Measurements from ENCODE around the gene DLL4. TPM values are rescaled to one million over a fixed set of nuclear protein-coding genes. Genes with fewer than 3 reads are reported as not detected.

Gene DLL4
- total RNA-seq, 2 experiments from 2014 or later: 0.15 to 0.19 TPM

DNA sequence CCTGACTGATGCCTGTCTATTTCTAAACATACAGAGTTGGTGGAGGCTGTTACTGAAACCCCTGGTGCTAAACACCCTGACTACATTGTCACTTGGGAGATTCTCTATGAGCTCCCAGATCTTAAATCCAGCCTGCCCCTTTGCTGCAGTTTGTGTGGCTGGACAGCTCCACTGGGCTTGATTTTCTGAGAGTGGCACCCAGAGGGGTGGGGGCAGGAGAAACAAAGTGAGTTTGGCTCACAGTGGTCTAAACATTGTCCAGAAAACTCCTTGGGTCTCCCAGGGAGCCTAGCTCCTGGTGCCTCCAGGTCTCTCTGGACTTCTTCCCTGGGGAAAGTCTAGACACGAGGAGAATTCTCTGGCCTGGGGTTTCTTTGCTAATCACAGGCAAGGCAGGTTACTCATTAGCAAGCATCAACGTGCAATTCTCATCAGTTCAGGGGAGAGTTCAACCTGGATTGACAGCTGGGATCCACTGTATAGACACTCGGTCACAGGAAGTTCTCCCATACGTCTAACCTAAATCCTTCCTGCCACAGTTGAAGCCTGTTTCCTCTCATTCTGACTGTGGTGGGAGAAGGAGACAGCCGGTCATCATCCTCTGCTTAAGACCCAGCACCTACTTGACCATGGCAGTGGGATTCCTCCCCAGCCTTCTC is 7.1 kb upstream of the DLL4 start:
- no TSS peak for BruUV-seq (replicated peaks)
- intact Hi-C loops (cut with micrococcal nuclease; ENCODE audit: unreplicated experiment): no loop called here
- no peak for DNase-seq (ENCODE audit: low spot score)
- Histone ChIP-seq H3K4me1 (ENCODE audit: insufficient read depth, low read length, poor library complexity, severe bottlenecking) (no peaks in the 10 kb centered on the region), H2AFZ (ENCODE audit: low read length) (no peak overlapping the region), H3K79me2 (ENCODE audit: insufficient read depth, low read depth, low read length) (no peaks in the 10 kb centered on the region), H3K27ac (ENCODE audit: low read depth, low read length, poor library complexity, severe bottlenecking) (no peak overlapping the region), H3K4me3 (ENCODE audit: low read depth, low read length, poor library complexity, severe bottlenecking) (no peak overlapping the region), H3K36me3 (ENCODE audit: insufficient read depth, low read length) (no peaks in the 10 kb centered on the region), H4K20me1 (ENCODE audit: insufficient read depth, low read length) (no peaks in the 10 kb centered on the region), H3K9me3 (ENCODE audit: low read length) (no peaks in the 10 kb centered on the region), H3K9me2 (ENCODE audit: insufficient read depth, low read length) (no peaks in the 10 kb centered on the region), H3K4me2 (ENCODE audit: low read length) (no peak overlapping the region)
- ChIA-PET CTCF (ENCODE audit: unreplicated experiment) (no interaction called here), POLR2A (no interaction called here)
- TF ChIP-seq, protein P1, sequence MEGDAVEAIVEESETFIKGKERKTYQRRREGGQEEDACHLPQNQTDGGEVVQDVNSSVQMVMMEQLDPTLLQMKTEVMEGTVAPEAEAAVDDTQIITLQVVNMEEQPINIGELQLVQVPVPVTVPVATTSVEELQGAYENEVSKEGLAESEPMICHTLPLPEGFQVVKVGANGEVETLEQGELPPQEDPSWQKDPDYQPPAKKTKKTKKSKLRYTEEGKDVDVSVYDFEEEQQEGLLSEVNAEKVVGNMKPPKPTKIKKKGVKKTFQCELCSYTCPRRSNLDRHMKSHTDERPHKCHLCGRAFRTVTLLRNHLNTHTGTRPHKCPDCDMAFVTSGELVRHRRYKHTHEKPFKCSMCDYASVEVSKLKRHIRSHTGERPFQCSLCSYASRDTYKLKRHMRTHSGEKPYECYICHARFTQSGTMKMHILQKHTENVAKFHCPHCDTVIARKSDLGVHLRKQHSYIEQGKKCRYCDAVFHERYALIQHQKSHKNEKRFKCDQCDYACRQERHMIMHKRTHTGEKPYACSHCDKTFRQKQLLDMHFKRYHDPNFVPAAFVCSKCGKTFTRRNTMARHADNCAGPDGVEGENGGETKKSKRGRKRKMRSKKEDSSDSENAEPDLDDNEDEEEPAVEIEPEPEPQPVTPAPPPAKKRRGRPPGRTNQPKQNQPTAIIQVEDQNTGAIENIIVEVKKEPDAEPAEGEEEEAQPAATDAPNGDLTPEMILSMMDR (conservative IDR thresholded peaks at IDR 0.05; ENCODE audit: low read length): no peak
- TF ChIP-seq EZH2phosphoT487 (IDR thresholded peaks at IDR 0.05; ENCODE audit: borderline replicate concordance, low read depth, low read length): no peak

DNA sequence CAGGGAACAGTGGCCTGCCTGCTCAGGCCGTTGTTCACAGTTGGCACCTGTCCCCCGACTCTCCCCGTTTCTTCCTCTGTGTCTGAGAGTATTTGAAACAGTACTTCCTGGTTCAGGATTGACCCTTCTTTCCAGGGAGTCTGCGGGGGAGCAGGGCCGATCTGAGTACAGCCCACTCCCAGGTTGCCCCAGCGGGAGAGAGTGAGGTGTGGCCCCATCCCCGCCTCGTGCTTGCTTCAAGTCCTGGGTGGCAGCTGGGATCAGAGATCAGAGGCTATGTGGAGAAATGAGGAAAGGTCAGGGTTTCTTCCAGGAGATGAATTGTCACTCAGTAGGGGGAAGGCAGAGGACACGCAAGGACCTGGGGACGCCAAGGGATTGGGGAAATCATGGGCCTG is 6.5 kb upstream of the DLL4 start:
- no peak for DNase-seq (ENCODE audit: low spot score)
- no TSS peak for BruUV-seq (replicated peaks)
- H3K4me2 ChIP-seq (ENCODE audit: low read length): no peak overlapping the region
- H3K36me3 ChIP-seq (ENCODE audit: insufficient read depth, low read length): no peaks in the 10 kb centered on the region
- no peaks in the 10 kb centered on the region for H3K9me3 ChIP-seq (ENCODE audit: low read length)
- no peaks in the 10 kb centered on the region for H4K20me1 ChIP-seq (ENCODE audit: insufficient read depth, low read length)
- no peak overlapping the region for H3K27ac ChIP-seq (ENCODE audit: low read depth, low read length, poor library complexity, severe bottlenecking)
- H2AFZ ChIP-seq (ENCODE audit: low read length): no peak overlapping the region
- H3K4me1 ChIP-seq (ENCODE audit: insufficient read depth, low read length, poor library complexity, severe bottlenecking): peaks cover under 1% of the 10 kb centered on the region
- no peaks in the 10 kb centered on the region for H3K9me2 ChIP-seq (ENCODE audit: insufficient read depth, low read length)
- ChIA-PET CTCF (ENCODE audit: unreplicated experiment) (no interaction called here), POLR2A (no interaction called here)
- no peak overlapping the region for H3K4me3 ChIP-seq (ENCODE audit: low read depth, low read length, poor library complexity, severe bottlenecking)
- H3K79me2 ChIP-seq (ENCODE audit: insufficient read depth, low read depth, low read length): no peaks in the 10 kb centered on the region
- intact Hi-C loops (cut with micrococcal nuclease; ENCODE audit: unreplicated experiment): no loop called here
- TF ChIP-seq, protein P1 (conservative IDR thresholded peaks at IDR 0.05; ENCODE audit: low read length): no peak
- TF ChIP-seq EZH2phosphoT487 (IDR thresholded peaks at IDR 0.05; ENCODE audit: borderline replicate concordance, low read depth, low read length): no peak

DNA sequence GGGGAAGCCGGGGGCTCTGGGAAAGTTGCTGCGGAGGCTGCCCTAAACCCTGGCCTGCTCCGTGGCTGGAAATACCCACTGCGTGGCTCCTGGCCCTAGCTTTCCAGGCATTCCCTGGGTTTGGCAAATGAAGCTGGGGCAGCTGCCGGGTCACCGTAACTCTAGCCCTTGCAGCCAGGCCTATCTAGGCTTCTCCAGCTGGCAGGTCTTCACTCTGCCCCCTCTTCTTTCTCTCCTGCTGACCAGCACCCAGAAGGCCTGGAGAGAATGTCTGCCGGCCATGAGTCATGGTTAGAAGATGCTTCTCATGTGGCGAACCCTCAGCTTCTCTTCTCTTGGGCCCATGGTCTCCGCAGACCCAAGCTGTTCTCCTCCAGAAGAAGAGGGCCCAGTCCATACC is 5.6 kb upstream of the DLL4 start:
- intact Hi-C loops (cut with micrococcal nuclease; ENCODE audit: unreplicated experiment): no loop called here
- no peaks in the 10 kb centered on the region for H3K9me3 ChIP-seq (ENCODE audit: low read length)
- POLR2A ChIA-PET: no interaction called here

More for the DNA sequence above, 5.6 kb upstream of the DLL4 start:
- no TSS peak for BruUV-seq (replicated peaks)
- no peaks in the 10 kb centered on the region for H4K20me1 ChIP-seq (ENCODE audit: insufficient read depth, low read length)
- no peaks in the 10 kb centered on the region for H3K36me3 ChIP-seq (ENCODE audit: insufficient read depth, low read length)
- no peaks in the 10 kb centered on the region for H3K79me2 ChIP-seq (ENCODE audit: insufficient read depth, low read depth, low read length)
- TF ChIP-seq, protein P1 (conservative IDR thresholded peaks at IDR 0.05; ENCODE audit: low read length): no peak
- no peak for TF ChIP-seq EZH2phosphoT487 (IDR thresholded peaks at IDR 0.05; ENCODE audit: borderline replicate concordance, low read depth, low read length)
- H2AFZ ChIP-seq (ENCODE audit: low read length): no peak overlapping the region
- H3K4me2 ChIP-seq (ENCODE audit: low read length): no peak overlapping the region
- no peak overlapping the region for H3K27ac ChIP-seq (ENCODE audit: low read depth, low read length, poor library complexity, severe bottlenecking)
- H3K4me1 ChIP-seq (ENCODE audit: insufficient read depth, low read length, poor library complexity, severe bottlenecking): peaks cover 10% of the 10 kb centered on the region
- DNase-seq (ENCODE audit: low spot score): no peak
- no peak overlapping the region for H3K4me3 ChIP-seq (ENCODE audit: low read depth, low read length, poor library complexity, severe bottlenecking)
- no peaks in the 10 kb centered on the region for H3K9me2 ChIP-seq (ENCODE audit: insufficient read depth, low read length)
- CTCF ChIA-PET (ENCODE audit: unreplicated experiment): no interaction called here
